K562 (cell line): ENCODE results near the gene ERBB4.

ENCODE experiments used
- ESRRA ChIP-seq: fragments of 450-650 bp; IDR thresholded peaks from 2 replicates; pipeline ENCODE4 v1.6.1; 2014; ENCODE audit warnings: low read depth, mild to moderate bottlenecking, moderate library complexity, borderline replicate concordance
- GATAD2B ChIP-seq: fragments of 450-650 bp; IDR thresholded peaks from 2 replicates; pipeline ENCODE4 v1.6.1; 2017; ENCODE audit warnings: mild to moderate bottlenecking, borderline replicate concordance
- PML ChIP-seq: IDR thresholded peaks from 2 replicates; pipeline ENCODE4 v1.6.1; 2012; ENCODE audit warnings: low read length, inconsistent platforms
- POLR2AphosphoS5 ChIP-seq: IDR thresholded peaks from 2 replicates; pipeline ENCODE4 v1.6.1; 2011; ENCODE audit warnings: mild to moderate bottlenecking, low read depth, low read length, moderate library complexity; ENCODE audit not compliant: control insufficient read depth, insufficient read depth
- TCF7 ChIP-seq: sonication (generic); IDR thresholded peaks from 2 replicates; pipeline ENCODE4 v1.6.1; 2016; ENCODE audit warnings: antibody characterized with exemption, borderline replicate concordance
- YY1 ChIP-seq, 3 experiments: IDR thresholded peaks; 2 replicates each; pipeline ENCODE4 v1.6.1; 2011; ENCODE audit warnings: low read length in 2 of 3, mild to moderate bottlenecking in 2 of 3, moderate library complexity in 2 of 3, borderline replicate concordance in 1 of 3, control low read depth in 1 of 3, low read depth in 1 of 3; ENCODE audit not compliant: insufficient read depth in 3 of 3, insufficient replicate concordance in 2 of 3, control insufficient read depth in 1 of 3, insufficient read length in 1 of 3; ENCODE audit errors: extremely low read depth in 1 of 3

GRCh38 chr2:211724933-211725332 lies 813.7 kb downstream of the ERBB4 start:
- TF ChIP-seq YY1 (IDR thresholded peaks at IDR 0.05; ENCODE audit: borderline replicate concordance in 1 of 3, control insufficient read depth in 1 of 3, extremely low read depth in 1 of 3, insufficient read depth in 3 of 3, insufficient read length in 1 of 3, insufficient replicate concordance in 2 of 3, low read depth in 1 of 3, low read length in 2 of 3) (no peak), POLR2AphosphoS5 (no peak), TCF7 (no peak), ESRRA (no peak), PML (no peak), GATAD2B (no peak)
